Endometrial microvascular endothelial cells (primary cell): ENCODE measurements around the gene FSIP2. TPM values are rescaled to one million over a fixed set of nuclear protein-coding genes. Genes with fewer than 3 reads are reported as not detected.
"Not testable (repeated sequence)": the region's sequence is repeated elsewhere in the genome, so short reads cannot be mapped to it uniquely, and the experiment has no call there.

Source experiments
- in situ Hi-C: cut with HindIII; loops from 2 replicates; pipeline ENCODE4 v1.10.0; 2017; ENCODE audit warnings: low sequenced_read_pairs, low pct_unique_long_range_greater_than_20kb; ENCODE audit errors: inconsistent ontology term
- total RNA-seq: library from RNA; depleted of rRNA; stranded (reverse); fragments of >200 nt; gene quantifications from one replicate; pipeline ENCODE4 v1.2.3, GENCODE V29; 2015; ENCODE audit errors: inconsistent ontology term

Gene FSIP2
- total RNA-seq, 1 donor from 2014 or later = not detected

DNA sequence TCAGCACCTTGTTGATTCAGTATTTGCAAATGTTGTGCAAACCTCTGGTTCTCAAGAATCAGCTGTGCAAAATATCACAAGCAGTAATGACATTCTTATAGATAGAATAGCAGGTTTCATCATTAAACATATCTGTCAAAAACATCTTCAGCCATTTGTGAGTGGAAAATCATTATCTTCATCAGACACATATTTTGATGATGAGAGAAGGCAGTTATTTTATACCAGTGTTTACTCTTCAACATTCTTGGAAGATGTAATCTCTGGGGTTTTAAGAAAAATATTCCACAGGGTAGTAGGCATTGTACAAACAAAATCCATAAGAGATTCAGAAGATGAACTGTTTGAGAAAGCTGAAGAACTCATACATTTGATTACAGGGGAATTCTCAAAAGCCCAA, 64.3 kb downstream of the FSIP2 start:
- in situ Hi-C loops = no loop called here

GRCh38 chr2:185806783-185807182, 68.2 kb downstream of the FSIP2 start:
- in situ Hi-C loops = no loop called here

DNA sequence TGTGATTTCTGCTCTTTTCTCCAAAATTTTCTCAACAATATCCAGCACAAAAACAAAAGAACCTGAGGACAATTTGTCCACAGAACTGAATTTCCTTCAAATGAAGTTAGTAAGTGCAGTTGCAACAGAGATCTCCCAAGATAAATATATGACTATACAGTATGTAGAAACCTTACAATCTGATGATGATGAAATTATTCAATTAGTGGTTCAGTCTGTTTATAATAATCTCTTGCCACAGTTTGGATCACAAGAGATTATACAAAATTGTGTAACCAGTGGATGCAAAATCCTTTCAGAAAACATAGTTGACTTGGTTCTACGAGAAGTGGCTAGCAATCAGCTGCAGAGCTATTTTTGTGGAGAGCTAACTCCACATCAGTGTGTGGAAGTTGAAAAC, 68.7 kb downstream of the FSIP2 start:
- in situ Hi-C loops = no loop called here

GRCh38 chr2:185811580-185811979, 73.0 kb downstream of the FSIP2 start:
- in situ Hi-C loops = no loop called here

DNA sequence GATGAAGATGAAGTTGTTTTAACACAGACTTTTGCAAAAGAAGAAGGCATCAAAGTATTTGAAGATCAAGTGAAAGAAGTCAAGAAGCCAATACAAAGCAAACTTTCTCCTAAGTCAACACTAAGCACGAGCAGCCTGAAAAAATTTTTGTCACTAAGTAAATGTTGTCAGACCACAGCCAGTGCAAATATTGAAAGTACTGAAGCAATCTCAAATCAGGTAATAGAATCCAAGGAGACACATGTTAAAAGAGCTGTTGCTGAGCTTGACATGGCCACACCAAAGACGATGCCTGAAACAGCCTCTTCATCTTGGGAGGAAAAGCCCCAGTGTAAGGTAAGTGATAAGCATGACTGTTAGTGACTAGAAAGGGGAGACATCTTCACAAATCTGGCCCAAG, 75.1 kb downstream of the FSIP2 start:
- in situ Hi-C loops = no loop called here

GRCh38 chr2:185817991-185818390, 79.4 kb downstream of the FSIP2 start:
- in situ Hi-C loops = no loop called here

- in situ Hi-C loops = no loop called here
Observed at GRCh38 chr2:185821467-185821866, 82.9 kb downstream of the FSIP2 start.

- in situ Hi-C loops = no loop called here
Observed at GRCh38 chr2:185823773-185824172, 85.2 kb downstream of the FSIP2 start.

GRCh38 chr2:185825557-185825956, 87.0 kb downstream of the FSIP2 start:
- in situ Hi-C loops = no loop called here

GRCh38 chr2:185828326-185828725, 89.7 kb downstream of the FSIP2 start:
- in situ Hi-C loops = no loop called here

- in situ Hi-C loops = no loop called here
Observed at GRCh38 chr2:185833864-185834263, 95.3 kb downstream of the FSIP2 start.

- in situ Hi-C loops = no loop called here
Observed at GRCh38 chr2:185835974-185836373, 97.4 kb downstream of the FSIP2 start.

GRCh38 chr2:185854885-185855284, 116.3 kb downstream of the FSIP2 start:
- in situ Hi-C loops = no loop called here

DNA sequence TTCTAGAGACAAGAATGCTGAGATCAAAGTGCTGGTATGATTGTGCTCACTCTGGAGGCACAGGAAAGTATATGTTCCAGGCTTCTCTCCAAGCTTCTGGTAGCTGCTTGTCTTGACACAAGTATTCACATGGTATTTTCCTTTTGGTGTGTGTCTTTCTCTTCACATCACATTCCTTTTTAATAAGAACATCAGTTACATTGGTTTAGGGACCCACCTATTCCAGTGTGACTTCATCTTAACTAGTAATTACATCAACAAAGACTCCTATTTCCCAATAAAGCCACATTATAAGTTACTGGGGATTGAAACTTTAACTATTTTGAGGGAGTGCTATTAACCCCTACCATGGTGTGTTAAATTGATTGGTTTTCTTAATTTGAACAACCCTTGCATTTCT, 119.1 kb downstream of the FSIP2 start:
- in situ Hi-C loops = no loop called here

GRCh38 chr2:185859506-185859905, 120.9 kb downstream of the FSIP2 start:
- in situ Hi-C loops = no loop called here

GRCh38 chr2:185860321-185860720, 121.7 kb downstream of the FSIP2 start:
- in situ Hi-C loops = no loop called here

GRCh38 chr2:185862657-185863398, 124.2 kb downstream of the FSIP2 start:
- in situ Hi-C loops = no loop called here

GRCh38 chr2:185864468-185865260, 126.1 kb downstream of the FSIP2 start:
- in situ Hi-C loops = not testable (repeated sequence)

GRCh38 chr2:185875136-185875931, 136.7 kb downstream of the FSIP2 start:
- in situ Hi-C loops = no loop called here

DNA sequence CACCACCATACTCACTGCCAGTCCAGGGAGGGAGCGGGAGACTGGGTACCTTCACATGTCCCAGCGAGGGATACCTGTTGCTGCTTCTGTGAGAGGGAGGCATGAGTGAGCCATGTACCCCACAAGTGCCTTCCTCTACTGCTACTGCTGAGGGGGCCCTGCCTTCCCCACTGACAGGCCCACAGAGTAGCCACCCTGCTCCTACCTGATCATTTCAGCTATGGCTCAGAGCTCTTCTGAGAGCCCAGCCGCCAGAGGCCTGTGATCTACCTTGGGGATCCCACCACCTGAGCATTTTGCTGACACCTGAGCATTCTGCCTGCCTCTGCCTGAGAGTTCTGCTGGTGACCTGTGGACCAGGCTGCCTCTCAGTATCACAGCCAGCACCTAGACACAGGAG, 137.6 kb downstream of the FSIP2 start:
- in situ Hi-C loops = no loop called here
